Breast epithelium (tissue), 3 donors: ENCODE measurements around the gene METRNL.

Experiments
- POLR2AphosphoS5 ChIP-seq, 3 donors: sonication (generic); formaldehyde crosslinking; IDR thresholded peaks; one replicate each; pipeline ENCODE4 v1.6.1; 2017; ENCODE audit warnings: antibody characterized with exemption in 3 of 3
- TF ChIP-seq, protein P1 (sequence below), 3 donors: fragments of 450-650 bp; IDR thresholded peaks; one replicate each; pipeline ENCODE4 v1.5.1; 2016 to 2017; ENCODE audit warnings: antibody characterized with exemption in 3 of 3, mild to moderate bottlenecking in 3 of 3, moderate library complexity in 3 of 3

DNA sequence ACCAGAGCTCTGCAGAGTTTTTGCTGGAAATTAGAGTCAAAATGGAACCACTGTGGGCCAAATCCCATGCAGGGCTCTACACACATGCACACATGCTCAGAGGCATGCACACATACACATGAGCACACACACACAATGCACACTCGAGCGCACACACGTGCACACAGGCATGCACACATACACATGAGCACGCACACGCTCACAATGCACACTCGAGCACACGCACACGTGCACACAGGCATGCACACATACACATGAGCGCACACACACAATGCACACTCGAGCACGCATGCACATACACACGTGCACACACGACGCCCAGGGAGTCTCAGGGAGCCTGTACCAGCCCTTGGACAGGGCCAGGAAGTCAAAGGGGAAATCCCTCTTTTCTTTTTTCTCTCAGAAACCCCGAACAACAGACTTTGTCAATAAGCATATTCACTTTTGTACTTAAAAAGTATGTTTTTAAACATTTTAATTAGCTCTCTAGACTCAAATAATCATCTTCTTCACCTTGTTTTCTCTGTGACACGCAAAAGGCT, 8.5 kb upstream of the METRNL start:
- TF ChIP-seq, protein P1, sequence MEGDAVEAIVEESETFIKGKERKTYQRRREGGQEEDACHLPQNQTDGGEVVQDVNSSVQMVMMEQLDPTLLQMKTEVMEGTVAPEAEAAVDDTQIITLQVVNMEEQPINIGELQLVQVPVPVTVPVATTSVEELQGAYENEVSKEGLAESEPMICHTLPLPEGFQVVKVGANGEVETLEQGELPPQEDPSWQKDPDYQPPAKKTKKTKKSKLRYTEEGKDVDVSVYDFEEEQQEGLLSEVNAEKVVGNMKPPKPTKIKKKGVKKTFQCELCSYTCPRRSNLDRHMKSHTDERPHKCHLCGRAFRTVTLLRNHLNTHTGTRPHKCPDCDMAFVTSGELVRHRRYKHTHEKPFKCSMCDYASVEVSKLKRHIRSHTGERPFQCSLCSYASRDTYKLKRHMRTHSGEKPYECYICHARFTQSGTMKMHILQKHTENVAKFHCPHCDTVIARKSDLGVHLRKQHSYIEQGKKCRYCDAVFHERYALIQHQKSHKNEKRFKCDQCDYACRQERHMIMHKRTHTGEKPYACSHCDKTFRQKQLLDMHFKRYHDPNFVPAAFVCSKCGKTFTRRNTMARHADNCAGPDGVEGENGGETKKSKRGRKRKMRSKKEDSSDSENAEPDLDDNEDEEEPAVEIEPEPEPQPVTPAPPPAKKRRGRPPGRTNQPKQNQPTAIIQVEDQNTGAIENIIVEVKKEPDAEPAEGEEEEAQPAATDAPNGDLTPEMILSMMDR (IDR thresholded peaks at IDR 0.05), result no peak
- no peak for TF ChIP-seq POLR2AphosphoS5 (IDR thresholded peaks at IDR 0.05)
